WERI-Rb-1 (cell line): ENCODE measurements around the gene PTS.
A peak's percentile ranks its signal among the peaks of the same experiment; 100 is the strongest.

ENCODE experiments used
- DNase-seq: peaks from one replicate; pipeline ENCODE4 v3.0.0-alpha.2; 2020
- H3K27ac ChIP-seq: fragments of 250-450 bp; sonication (Bioruptor Pico); 2 replicates; pipeline ENCODE4 v1.5.1; 2020; ENCODE audit warnings: mild to moderate bottlenecking, moderate library complexity
- H3K27me3 ChIP-seq: fragments of 250-450 bp; sonication (Bioruptor Pico); 2 replicates; pipeline ENCODE4 v1.5.1; 2021; ENCODE audit warnings: mild to moderate bottlenecking, low read depth, moderate library complexity; ENCODE audit not compliant: insufficient read depth, severe bottlenecking
- H3K36me3 ChIP-seq: fragments of 250-450 bp; sonication (Bioruptor Pico); 2 replicates; pipeline ENCODE4 v1.5.1; 2020; ENCODE audit warnings: mild to moderate bottlenecking, moderate library complexity
- H3K4me3 ChIP-seq: 2 replicates; pipeline ENCODE4 v1.5.1; 2011; ENCODE audit warnings: low read depth, mild to moderate bottlenecking, control low read depth, low read length
- H3K9me3 ChIP-seq: fragments of 250-450 bp; sonication (Bioruptor Pico); 2 replicates; pipeline ENCODE4 v1.5.1; 2021; ENCODE audit warnings: mild to moderate bottlenecking, moderate library complexity; ENCODE audit not compliant: severe bottlenecking
- CTCF ChIP-seq: IDR thresholded peaks from 2 replicates; pipeline ENCODE4 v1.5.1; 2011; ENCODE audit warnings: low read depth, mild to moderate bottlenecking, control low read depth, inconsistent platforms, low read length

Gene PTS

DNA sequence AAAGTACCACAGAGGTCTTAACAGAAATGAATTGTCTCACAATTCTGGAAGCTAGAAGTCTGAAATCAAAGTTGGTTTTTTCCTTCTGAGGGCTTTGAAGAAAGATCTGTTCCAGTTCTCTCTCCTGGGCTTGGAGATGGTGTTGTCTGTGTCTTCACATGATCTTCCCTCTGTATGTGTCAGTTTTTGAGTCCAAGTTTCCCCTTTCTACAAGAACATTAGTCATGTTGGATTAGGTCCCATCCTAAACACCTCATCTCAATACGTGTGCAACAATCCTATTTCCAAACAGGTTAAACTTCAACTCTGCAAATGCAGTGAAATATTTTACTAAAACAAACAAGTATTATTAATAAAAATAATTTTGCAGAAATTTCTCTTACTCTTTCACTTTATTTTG, 3.1 kb upstream of the PTS start:
- no peak overlapping the region for H3K27ac ChIP-seq
- H3K27me3 ChIP-seq, result no peaks in the 10 kb centered on the region
- TF ChIP-seq CTCF, result no peak
- no peaks in the 10 kb centered on the region; the same call in 1 of the 2 replicates for H3K36me3 ChIP-seq
- no peaks in the 10 kb centered on the region for H3K9me3 ChIP-seq
- DNase-seq, result no peak
- H3K4me3 ChIP-seq, result no peak overlapping the region

- DNase-seq, result no peak
- no peaks in the 10 kb centered on the region for H3K9me3 ChIP-seq
- no peak for TF ChIP-seq CTCF
- peaks cover 5% of the 10 kb centered on the region for H3K36me3 ChIP-seq
- no peak overlapping the region for H3K4me3 ChIP-seq
- no peaks in the 10 kb centered on the region for H3K27me3 ChIP-seq
- H3K27ac ChIP-seq, result no peak overlapping the region
Observed at GRCh38 chr11:112223754-112224532, 2.3 kb upstream of the PTS start.

DNA sequence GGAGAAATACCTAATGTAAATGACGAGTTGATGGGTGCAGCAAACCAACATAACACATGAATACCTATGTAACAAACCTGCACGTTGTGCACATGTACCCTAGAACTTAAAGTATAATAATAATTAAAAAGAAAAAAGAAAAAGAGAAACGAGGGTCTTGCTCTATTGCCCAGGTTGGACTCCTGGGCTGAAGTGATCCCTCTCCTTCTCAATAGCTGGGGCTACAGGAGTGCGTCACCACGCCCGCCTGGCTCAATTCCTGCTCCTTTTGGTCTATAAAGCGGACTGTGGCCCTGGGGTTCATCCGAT, 521 bp upstream of the PTS start:
- TF ChIP-seq CTCF, result no peak
- Histone ChIP-seq H3K4me3 (peak overlapping the region; percentile 93), H3K27me3 (no peaks in the 10 kb centered on the region), H3K27ac (peak overlapping the region; percentile 91), H3K9me3 (no peaks in the 10 kb centered on the region), H3K36me3 (peaks cover 18% of the 10 kb centered on the region)
- DNase-seq, result no peak

DNA sequence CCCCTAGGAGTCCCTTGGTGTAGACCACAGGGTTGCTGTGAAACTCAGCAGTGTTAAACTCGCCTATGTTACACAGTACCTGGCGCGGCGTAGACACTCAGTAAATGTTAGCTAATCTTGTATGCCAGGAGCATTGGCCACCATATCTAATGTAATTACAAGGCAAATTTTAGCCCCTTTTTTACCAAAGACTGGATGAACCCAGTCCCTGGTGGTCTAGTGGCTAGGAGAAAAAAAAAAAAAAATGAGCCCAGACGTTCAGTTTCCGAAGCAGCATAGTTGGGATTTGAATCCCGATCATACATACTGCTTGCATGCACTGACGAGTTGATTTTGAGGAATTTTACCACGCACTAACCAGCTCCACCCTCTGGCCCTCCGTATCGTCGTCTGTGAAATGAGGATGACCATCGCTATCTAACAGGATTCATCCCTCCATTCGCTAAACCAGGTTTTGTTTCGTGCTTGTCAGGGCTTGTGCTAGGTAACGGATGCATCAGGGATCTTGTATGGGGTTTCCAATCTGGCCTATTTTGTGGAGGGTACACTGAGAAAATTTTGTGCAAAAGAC, 688 bp downstream of the PTS start:
- Histone ChIP-seq H3K36me3 (peaks cover 24% of the 10 kb centered on the region), H3K27ac (peak overlapping the region; percentile 91), H3K27me3 (no peaks in the 10 kb centered on the region), H3K4me3 (peak overlapping the region; percentile 93), H3K9me3 (no peaks in the 10 kb centered on the region)
- TF ChIP-seq CTCF, result no peak
- DNase-seq, result no peak

DNA sequence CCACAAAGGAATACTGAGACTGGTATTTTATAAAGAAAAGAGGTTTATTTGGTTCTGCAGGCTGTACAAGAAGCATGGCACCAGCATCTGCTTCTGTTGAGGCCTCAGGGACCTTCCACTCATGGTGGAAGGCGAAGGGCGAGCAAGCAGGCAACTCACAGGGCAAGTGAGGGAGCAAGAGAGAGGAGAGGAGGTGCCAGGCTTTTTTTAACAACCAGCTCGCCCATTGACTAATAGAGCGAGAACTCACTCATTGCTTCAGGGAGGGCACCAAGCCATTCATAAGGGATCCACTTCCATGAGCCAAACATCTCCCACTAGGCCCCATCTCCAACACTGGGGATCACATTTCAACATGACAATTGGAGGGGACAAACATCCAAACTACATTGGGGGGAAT, 1.2 kb downstream of the PTS start:
- peaks cover 24% of the 10 kb centered on the region for H3K36me3 ChIP-seq
- DNase-seq, result no peak

More for the DNA sequence above, 1.2 kb downstream of the PTS start:
- TF ChIP-seq CTCF, result no peak
- H3K27me3 ChIP-seq, result no peaks in the 10 kb centered on the region
- no peaks in the 10 kb centered on the region for H3K9me3 ChIP-seq
- no peak overlapping the region; the same call in 1 of the 2 replicates for H3K4me3 ChIP-seq
- no peak overlapping the region for H3K27ac ChIP-seq
